Measurements from ENCODE around the gene KIAA1671.

- no peak for TF ChIP-seq REST (IDR thresholded peaks at IDR 0.05; ENCODE audit: insufficient read depth in 1 of 2, low read depth in 2 of 2, low read length in 2 of 2)
- TF ChIP-seq SIN3A (IDR thresholded peaks at IDR 0.05; ENCODE audit: borderline replicate concordance, insufficient read depth, low read length), result no peak
- TF ChIP-seq POLR2AphosphoS5 (IDR thresholded peaks at IDR 0.05; ENCODE audit: low read depth, low read length), result no peak
- TF ChIP-seq TAF1 (IDR thresholded peaks at IDR 0.05; ENCODE audit: borderline replicate concordance, insufficient read depth, low read length), result no peak
These were observed 99.6 kb downstream of the KIAA1671 start for GRCh38 chr22:25051983-25052710.

All from PFSK-1 (cell line).